Measurements from ENCODE around the gene RADIL.

GRCh38 chr7:4894482-4894881 is 11.0 kb upstream of the RADIL start:
- TF ChIP-seq CTCF (IDR thresholded peaks at IDR 0.05) (no peak), EZH2 (IDR thresholded peaks at IDR 0.05; ENCODE audit: borderline replicate concordance, insufficient read depth, low read depth, low read length, poor library complexity, severe bottlenecking) (no peak)
